CD4-positive, alpha-beta T cell (primary cell): Measurements from ENCODE around the gene NUTM2E. TPM values are rescaled to one million over a fixed set of nuclear protein-coding genes. Genes with fewer than 3 reads are reported as not detected.
"Not testable (repeated sequence)": the region's sequence is repeated elsewhere in the genome, so short reads cannot be mapped to it uniquely, and the experiment has no call there.

Experiments used
- ATAC-seq: fragments of 200-7000 bp; cut with Tn5 transposase; one replicate; pipeline ENCODE4 v1.10.0; 2022; ENCODE audit warnings: mild to moderate bottlenecking; ENCODE audit not compliant: poor library complexity
- CTCF ChIA-PET: fragments of 350-600 bp; sonication (Branson Sonifier 250); formaldehyde crosslinking; loops from one replicate; lab custom pipeline; 2021; ENCODE audit warnings: antibody characterized with exemption, inconsistent platforms; lab: Charles Lee
- POLR2A ChIA-PET: fragments of 350-600 bp; sonication (Branson Sonifier 250); formaldehyde crosslinking; loops from one replicate; lab custom pipeline; 2021; ENCODE audit warnings: antibody characterized with exemption, inconsistent platforms; lab: Charles Lee
- DNase-seq, 14 experiments: peaks; one replicate each; pipeline ENCODE4 v3.0.0-alpha.2; 2013 to 2020; ENCODE audit warnings: mixed read lengths in 2 of 14
- H3K27ac ChIP-seq, 2 donors: one replicate each; pipeline versions ENCODE4 v1.5.1 to v1.7.0; 2013; ENCODE audit warnings: low read length in 2 of 2, low read depth in 1 of 2, mild to moderate bottlenecking in 1 of 2
- H3K27me3 ChIP-seq, 2 experiments: 1 replicate in 1 of 2; 2 replicates in 1 of 2; pipeline versions ENCODE4 v1.6.1 to v1.7.0; 2013; ENCODE audit warnings: low read length in 2 of 2, control low read depth in 1 of 2, mild to moderate bottlenecking in 1 of 2, moderate library complexity in 1 of 2; ENCODE audit not compliant: insufficient read depth in 2 of 2, control insufficient read depth in 1 of 2
- H3K36me3 ChIP-seq: one replicate; pipeline ENCODE4 v1.6.1; 2013; ENCODE audit warnings: low read length, control low read depth; ENCODE audit not compliant: insufficient read depth
- H3K4me1 ChIP-seq: one replicate; pipeline ENCODE4 v1.6.1; 2013; ENCODE audit warnings: low read length, control low read depth; ENCODE audit not compliant: insufficient read depth
- H3K4me3 ChIP-seq: one replicate; pipeline ENCODE4 v1.5.1; 2013; ENCODE audit warnings: mild to moderate bottlenecking, low read length, moderate library complexity
- H3K9me3 ChIP-seq, 2 experiments: 1 replicate in 1 of 2; 2 replicates in 1 of 2; pipeline versions ENCODE4 v1.6.1 to v1.7.0; 2013; ENCODE audit warnings: low read length in 2 of 2, mild to moderate bottlenecking in 2 of 2, control low read depth in 1 of 2, moderate library complexity in 1 of 2; ENCODE audit not compliant: control insufficient read depth in 1 of 2, insufficient read depth in 1 of 2
- H3K27ac Mint-ChIP-seq: one replicate; pipeline ENCODE4 v1.8.0; 2020; ENCODE audit warnings: mixed read lengths
- H3K27me3 Mint-ChIP-seq: one replicate; pipeline ENCODE4 v1.8.0; 2021; ENCODE audit warnings: mixed read lengths
- H3K36me3 Mint-ChIP-seq: one replicate; pipeline ENCODE4 v1.8.0; 2021; ENCODE audit warnings: low read depth, mixed read lengths
- H3K4me1 Mint-ChIP-seq: one replicate; pipeline ENCODE4 v1.8.0; 2021; ENCODE audit warnings: low read depth, mixed read lengths
- H3K4me3 Mint-ChIP-seq: one replicate; pipeline ENCODE4 v1.8.0; 2020; ENCODE audit warnings: mild to moderate bottlenecking, mixed read lengths
- H3K9me3 Mint-ChIP-seq: one replicate; pipeline ENCODE4 v1.8.0; 2020; ENCODE audit warnings: mixed read lengths
- intact Hi-C, 2 experiments: fragments of 100-400 bp; cut with DNase I in 1 of 2; cut with micrococcal nuclease in 1 of 2; formaldehyde crosslinking; loops; one replicate each; pipeline versions ENCODE4 v1.15.1 to v1.9.0; 2023 to 2025; cut with DNase I, micrococcal nuclease
- total RNA-seq, 174 experiments: library from RNA in 2 of 174; stranded (reverse) in 2 of 174; gene quantifications; one replicate each; pipeline ENCODE4 v1.2.3 and lab custom pipeline; 2021 to 2026

The NUTM2E gene
- total RNA-seq, 2 experiments from 2014 or later: 0.99 to 1.6 TPM

DNA sequence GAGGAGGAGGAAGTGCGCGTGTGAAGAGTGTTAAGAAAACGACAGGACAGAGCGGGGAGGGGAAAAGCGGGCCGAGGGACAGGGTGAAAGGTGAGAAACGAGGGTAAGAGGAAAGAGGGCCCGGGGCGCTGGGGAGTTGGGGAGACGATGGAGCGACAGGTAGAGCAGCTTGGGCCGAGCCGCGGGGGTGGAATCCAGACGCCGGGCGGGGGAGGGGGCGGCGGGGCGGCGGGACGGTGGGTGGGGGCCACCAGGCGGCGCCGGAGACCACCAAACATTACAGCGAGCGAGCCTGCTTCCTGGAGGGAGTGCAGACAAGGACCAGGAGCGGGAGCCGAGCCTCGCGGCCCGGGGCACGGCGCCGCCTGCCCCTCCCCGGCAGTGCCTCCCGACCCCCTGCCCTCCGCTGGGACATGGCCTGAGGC, 940 bp upstream of the NUTM2E start:
- DNase-seq (peak in 6 of 14 experiments; percentile 8 to 48 (median 24)), ATAC-seq (peak; percentile 0)
- H3K9me3 ChIP-seq, H3K27me3 ChIP-seq, H3K4me1 ChIP-seq, intact Hi-C loops, H3K36me3 ChIP-seq, H3K36me3 Mint-ChIP-seq, H3K9me3 Mint-ChIP-seq, H3K27ac ChIP-seq, CTCF ChIA-PET, POLR2A ChIA-PET, H3K27me3 Mint-ChIP-seq: not testable (repeated sequence)
- peak overlapping the region; percentile 99 for H3K4me3 Mint-ChIP-seq
- H3K4me1 Mint-ChIP-seq: peaks cover 31% of the 10 kb centered on the region
- H3K4me3 ChIP-seq: peak overlapping the region; percentile 53
- peak overlapping the region; percentile 95 for H3K27ac Mint-ChIP-seq

DNA sequence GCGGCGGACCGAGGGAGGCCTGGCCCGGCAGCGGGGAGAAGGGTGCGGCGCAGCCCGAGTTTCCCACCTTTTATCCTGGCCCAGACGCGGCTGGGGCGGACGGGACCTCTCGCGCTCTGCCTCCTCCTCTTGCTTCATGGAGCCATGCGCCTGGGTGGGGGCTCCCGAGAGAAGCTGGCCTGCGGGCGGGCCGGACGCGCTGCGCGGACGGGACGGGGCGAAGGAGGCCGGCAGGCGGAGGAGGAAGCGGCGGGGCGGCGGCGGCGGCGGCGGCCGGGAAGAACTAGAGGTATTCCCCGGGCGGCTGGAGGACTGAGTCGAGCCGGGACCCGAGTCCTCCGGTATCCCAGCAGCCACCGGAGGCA, 426 bp upstream of the NUTM2E start:
- H3K9me3 ChIP-seq, intact Hi-C loops, H3K36me3 Mint-ChIP-seq, H3K4me1 ChIP-seq, CTCF ChIA-PET, H3K27me3 Mint-ChIP-seq, H3K9me3 Mint-ChIP-seq, H3K27me3 ChIP-seq, POLR2A ChIA-PET, ATAC-seq, H3K36me3 ChIP-seq: not testable (repeated sequence)
- Mint-ChIP-seq H3K4me1 (peaks cover 31% of the 10 kb centered on the region), H3K27ac (peak overlapping the region; percentile 87), H3K4me3 (peak overlapping the region; percentile 91)
- peak overlapping the region in 1 of 2 donors; percentile 50 for H3K27ac ChIP-seq
- peak in 3 of 14 experiments; percentile 12 to 56 (median 54) for DNase-seq
- peak overlapping the region; percentile 53 for H3K4me3 ChIP-seq

DNA sequence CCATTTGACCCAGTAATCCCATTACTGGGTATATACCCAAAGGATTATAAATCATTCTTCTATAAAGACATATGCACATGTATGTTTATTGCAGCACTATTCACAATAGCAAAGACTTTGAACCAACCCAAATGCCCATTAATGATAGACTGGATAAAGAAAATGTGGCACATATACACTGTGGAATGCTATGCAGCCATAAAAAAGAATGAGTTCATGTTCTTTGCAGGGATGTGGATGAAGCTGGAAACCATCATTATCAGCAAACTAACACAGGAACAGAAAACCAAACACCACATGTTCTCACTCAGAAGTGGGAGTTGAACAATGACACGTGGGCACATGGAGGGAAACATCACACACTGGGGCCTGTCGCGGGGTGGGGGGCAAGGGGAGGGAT, 7.3 kb downstream of the NUTM2E start:
- H3K9me3 ChIP-seq, H3K36me3 Mint-ChIP-seq, H3K36me3 ChIP-seq, H3K4me3 ChIP-seq, H3K4me3 Mint-ChIP-seq, H3K4me1 Mint-ChIP-seq, H3K9me3 Mint-ChIP-seq, intact Hi-C loops, H3K27me3 Mint-ChIP-seq, CTCF ChIA-PET, H3K27ac Mint-ChIP-seq, H3K27me3 ChIP-seq, POLR2A ChIA-PET, H3K27ac ChIP-seq, H3K4me1 ChIP-seq, DNase-seq, ATAC-seq: not testable (repeated sequence)

DNA sequence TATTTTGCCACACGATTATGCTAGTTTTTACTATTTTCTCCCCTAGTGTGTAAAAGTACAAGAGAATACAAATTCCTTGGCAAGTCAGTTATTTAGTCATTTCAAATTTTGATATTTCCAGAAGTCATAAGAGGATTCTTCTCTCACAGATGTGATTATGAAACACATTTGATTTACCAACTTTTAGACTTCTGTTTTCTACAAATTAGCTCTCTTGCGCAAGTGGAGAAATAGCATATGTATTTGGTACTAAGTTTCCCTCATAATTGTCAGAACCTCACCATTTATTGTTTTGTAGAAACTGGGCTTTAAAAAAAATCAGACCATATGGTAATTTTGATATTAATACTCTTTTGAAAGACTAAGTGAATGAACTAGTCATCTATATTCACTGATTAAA, 9.4 kb downstream of the NUTM2E start:
- H3K27ac ChIP-seq, H3K4me1 Mint-ChIP-seq, H3K27me3 ChIP-seq, CTCF ChIA-PET, H3K9me3 Mint-ChIP-seq, H3K36me3 Mint-ChIP-seq, H3K27ac Mint-ChIP-seq, H3K4me3 Mint-ChIP-seq, H3K36me3 ChIP-seq, DNase-seq, H3K4me1 ChIP-seq, intact Hi-C loops, H3K9me3 ChIP-seq, POLR2A ChIA-PET, H3K4me3 ChIP-seq, ATAC-seq, H3K27me3 Mint-ChIP-seq: not testable (repeated sequence)

DNA sequence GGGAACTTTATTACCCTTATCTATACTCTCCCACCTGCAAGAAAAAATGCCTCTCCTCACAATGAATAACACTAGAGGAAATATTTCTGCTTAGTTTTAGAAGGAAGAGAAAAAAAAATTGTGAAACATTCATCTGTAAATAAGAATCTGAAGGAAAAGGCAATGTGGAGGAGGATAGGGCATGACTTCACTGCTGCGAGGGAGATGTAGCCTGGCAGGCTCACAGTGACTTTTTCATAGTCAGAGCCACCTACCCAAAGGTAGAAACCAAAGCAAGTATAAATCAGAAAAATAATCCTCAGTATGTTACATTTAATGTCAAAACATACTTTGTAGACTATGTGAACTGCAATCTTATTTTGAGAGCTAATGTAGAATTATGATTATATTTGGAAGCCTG, 10.4 kb downstream of the NUTM2E start:
- POLR2A ChIA-PET, H3K4me3 Mint-ChIP-seq, H3K27ac ChIP-seq, H3K36me3 Mint-ChIP-seq, ATAC-seq, DNase-seq, H3K4me1 Mint-ChIP-seq, H3K27me3 Mint-ChIP-seq, intact Hi-C loops, H3K27ac Mint-ChIP-seq, H3K4me3 ChIP-seq, H3K9me3 Mint-ChIP-seq, H3K4me1 ChIP-seq, H3K9me3 ChIP-seq, H3K27me3 ChIP-seq, CTCF ChIA-PET, H3K36me3 ChIP-seq: not testable (repeated sequence)

DNA sequence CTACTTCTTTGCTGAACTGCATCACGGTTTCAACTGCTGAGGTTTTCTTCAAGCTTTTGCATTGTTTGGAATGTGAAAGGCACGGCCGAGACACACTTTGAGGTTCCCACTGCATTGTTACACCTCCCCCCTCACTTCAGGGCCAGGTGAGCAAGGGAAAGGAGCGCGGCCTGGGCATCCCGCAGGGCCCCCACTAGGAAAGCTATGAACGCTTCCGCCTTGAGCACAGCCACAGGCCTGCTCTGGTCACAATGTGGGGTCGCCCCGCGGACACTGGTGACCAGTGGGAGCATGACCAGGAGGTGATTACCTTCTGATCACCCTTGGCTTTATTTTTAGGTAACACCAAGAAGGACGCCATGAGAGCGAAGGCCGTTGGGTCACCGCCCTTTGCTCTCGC, 11.9 kb downstream of the NUTM2E start:
- H3K4me3 Mint-ChIP-seq, H3K27ac ChIP-seq, H3K27me3 ChIP-seq, H3K4me1 ChIP-seq, H3K27me3 Mint-ChIP-seq, H3K4me1 Mint-ChIP-seq, POLR2A ChIA-PET, H3K27ac Mint-ChIP-seq, intact Hi-C loops, H3K9me3 ChIP-seq, H3K4me3 ChIP-seq, H3K36me3 ChIP-seq, CTCF ChIA-PET, H3K36me3 Mint-ChIP-seq, ATAC-seq, H3K9me3 Mint-ChIP-seq, DNase-seq: not testable (repeated sequence)

DNA sequence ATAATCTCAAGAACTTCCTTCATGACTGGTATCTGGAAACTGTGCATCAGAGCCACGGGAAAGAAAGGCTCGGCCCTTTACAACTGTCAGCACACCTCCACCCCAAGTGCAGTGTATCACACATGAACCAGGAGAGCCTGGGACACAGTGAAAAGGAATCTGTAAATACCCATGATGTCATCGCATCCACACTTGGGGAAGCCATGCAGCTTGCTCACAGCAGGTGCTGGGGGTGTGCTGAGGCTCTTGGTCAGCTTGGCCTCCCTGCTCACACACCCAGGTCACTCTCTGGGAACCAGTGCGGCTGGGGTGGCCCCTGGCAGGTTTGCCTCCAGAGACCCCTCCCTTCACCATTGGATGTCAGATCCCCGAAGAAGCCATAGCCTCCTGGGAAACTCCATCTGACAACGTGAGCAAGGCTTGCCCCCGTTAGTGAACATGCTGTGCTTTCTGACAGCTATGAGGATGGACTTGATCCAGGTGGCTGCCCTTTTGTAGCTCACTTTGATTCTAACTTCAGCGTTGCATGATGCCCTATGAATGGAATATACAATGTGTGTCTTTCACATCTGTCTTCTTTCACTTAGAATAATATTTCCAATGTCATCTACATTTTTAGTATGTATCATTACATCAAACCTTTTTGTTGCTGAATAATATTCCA, 26.8 kb downstream of the NUTM2E start:
- H3K4me3 ChIP-seq, H3K9me3 Mint-ChIP-seq, CTCF ChIA-PET, intact Hi-C loops, H3K27ac ChIP-seq, ATAC-seq, H3K4me1 ChIP-seq, H3K27ac Mint-ChIP-seq, DNase-seq, H3K36me3 Mint-ChIP-seq, H3K27me3 Mint-ChIP-seq, POLR2A ChIA-PET, H3K9me3 ChIP-seq, H3K27me3 ChIP-seq, H3K4me3 Mint-ChIP-seq, H3K4me1 Mint-ChIP-seq, H3K36me3 ChIP-seq: not testable (repeated sequence)
